Measurements from ENCODE around the gene CYLD. TPM values are rescaled to one million over a fixed set of nuclear protein-coding genes. Genes with fewer than 3 reads are reported as not detected.
A peak's percentile ranks its signal among the peaks of the same experiment; 100 is the strongest.

Gene CYLD
- total RNA-seq, 2 donors from 2014 or later: 21.5 to 36.3 TPM

DNA sequence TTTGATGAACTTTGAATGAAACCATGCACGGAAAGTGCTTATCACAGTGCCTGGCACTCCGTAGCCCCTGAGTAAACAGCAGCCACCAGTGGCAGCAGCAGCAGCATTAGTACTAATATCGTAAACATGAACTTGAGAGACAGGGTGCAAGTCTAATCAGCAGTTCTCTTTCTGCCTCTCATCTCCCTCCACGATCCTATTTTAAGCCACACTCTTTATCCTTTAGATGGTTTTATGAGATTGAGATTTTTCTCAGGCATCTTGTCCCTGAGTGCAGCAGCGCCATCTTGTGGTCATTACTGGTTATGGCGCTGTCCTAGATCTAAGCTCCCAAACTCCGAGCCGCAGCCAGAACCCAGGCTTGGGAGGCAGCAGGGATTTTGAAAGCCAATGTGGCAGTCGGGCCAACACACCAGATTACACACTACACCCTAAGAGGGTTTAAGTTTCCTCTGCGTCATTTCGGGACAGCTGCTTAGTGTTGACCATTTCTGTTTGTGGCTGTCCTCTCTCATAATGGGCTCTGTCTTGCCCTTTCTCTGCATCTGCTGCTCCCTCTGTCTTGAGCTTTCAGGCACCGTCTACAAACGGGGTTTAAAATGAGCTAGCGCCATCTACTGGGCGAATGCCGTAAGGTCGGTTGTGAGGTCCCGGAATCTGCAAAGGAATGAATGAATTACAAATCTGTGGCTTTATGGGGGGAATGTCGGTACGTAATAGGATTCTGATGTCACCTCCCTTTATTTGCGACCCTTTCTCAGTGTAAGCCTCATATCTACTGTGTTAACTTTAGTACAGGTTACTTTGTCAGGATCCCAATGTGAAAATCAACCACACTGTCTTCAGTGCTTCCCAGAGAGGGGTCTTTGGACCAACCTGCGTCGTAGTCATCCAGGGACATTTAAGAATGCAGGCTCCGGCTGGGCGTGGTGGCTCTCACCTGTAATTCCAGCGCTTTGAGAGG, 64.5 kb downstream of the CYLD start:
- ATAC-seq: peak; percentile 94
- DNase-seq: peak; percentile 72 to 86
- intact Hi-C loops (cut with DNase I, micrococcal nuclease): loop anchor here in 1 of 2 donors (10.0 kb wide), 1 partner anchor 132 kb away; no protein-coding TSS in a partner anchor

DNA sequence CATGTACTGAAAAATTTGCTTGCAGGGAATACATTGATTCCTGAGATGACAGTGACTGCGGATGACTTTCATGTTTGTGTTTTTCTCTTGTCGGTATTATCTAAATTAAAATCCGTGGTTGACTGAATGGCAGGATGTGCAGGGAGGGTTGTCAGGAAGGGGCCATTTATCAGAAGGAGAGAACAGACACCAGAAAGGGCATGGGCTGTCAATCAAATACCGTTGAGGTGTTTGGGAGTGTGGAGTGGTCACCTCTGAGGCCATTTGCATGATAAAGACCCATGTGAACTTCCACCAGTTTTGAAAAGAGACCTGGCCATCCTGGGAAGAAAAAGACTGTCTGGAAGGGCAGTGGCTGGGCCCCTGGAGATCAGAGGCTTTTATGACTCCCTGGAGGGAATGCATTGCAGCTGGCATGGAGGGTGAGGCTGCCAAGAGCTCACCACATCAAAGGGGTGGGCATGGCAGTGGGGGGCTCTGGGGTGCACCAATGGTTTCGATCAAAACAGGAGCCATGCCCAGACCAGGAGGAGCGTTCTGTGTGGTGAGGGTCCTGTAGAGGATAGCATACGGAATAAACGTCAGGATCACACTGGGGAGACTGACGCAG, 67.1 kb downstream of the CYLD start:
- ATAC-seq (no peak), DNase-seq (no peak)
- intact Hi-C loops (cut with DNase I, micrococcal nuclease): loop anchor here in 1 of 2 donors (10.0 kb wide), 1 partner anchor 134 kb away; no protein-coding TSS in a partner anchor

DNA sequence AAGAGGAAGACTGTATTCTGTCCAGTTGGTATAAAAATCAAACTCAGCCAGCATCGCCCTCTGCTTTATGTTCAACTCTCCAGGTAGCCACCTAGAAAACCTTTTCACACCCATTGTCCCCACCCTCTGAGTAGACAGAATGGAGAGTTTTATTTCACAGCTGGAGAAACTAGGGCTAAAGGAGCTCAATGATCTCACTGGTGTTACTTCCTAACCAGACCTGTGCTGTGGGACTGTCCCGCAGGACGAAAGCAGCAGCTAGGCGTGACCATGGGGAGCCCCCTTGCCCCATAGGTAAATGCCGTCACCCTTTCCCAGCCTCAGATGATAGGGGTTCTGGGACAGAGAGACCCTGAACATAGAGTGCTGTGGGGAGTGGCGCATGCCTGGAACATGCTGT, 67.7 kb downstream of the CYLD start:
- intact Hi-C loops (cut with DNase I, micrococcal nuclease): loop anchor here in 1 of 2 donors (10.0 kb wide), 1 partner anchor 135 kb away; no protein-coding TSS in a partner anchor
- no peak for ATAC-seq
- DNase-seq: no peak

DNA sequence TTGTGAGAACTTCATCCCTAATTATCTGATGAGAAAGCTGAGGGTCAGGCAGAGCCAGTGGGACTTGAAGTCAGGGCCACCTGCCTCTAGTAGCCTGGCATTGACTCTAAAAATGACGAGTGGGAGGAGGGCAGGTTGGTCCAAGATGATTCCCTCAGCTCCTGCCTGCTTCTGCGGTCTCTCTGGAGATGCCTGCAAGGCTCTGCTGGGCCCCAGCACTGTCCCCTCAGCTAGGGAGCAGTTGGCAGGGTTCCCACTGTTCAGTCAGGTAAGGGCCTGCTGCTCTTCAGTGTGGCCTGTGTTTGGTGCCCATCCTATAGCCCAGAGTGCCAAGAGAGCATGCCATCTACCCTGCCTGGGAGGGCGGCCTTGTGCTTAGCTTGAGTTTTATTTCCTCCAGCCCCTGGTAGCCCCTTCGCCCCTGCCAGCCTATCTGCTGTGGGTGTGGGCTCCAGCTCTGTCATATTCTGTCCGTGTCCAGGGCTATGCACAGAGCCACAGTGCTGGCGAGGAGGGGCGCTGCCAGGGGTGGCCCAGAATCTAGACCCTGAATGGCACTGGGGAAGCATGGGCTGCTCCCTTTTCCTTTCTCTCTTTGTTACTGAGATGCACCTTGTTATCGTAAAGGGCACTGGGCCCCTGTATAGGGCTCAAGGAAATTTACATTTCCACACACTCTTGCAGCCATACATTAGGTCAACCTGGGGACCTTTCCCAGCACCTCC, 68.5 kb downstream of the CYLD start:
- DNase-seq (no peak), ATAC-seq (no peak)
- intact Hi-C loops (cut with DNase I, micrococcal nuclease): no loop called here

DNA sequence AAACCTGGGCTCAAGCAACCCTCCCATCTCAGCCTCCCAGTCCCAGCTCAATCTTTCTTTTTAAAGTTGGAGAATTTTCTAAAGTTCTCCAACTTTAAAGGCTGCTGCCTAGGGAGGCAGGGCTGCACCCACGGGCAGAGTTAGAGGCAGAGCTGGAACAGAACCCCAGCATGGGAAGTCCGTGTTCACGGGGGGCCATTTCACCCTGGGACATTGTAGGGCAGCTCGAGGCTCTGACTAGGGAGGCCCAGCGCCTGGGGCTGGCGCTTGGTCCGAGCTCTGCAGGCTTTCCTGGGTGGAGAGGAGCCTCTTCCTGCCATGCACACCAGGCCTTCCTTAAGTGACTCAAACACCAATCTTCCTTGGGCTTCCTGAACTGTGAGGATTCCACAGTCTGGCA, 70.2 kb downstream of the CYLD start:
- no peak for DNase-seq
- intact Hi-C loops (cut with DNase I, micrococcal nuclease): no loop called here
- ATAC-seq: no peak

DNA sequence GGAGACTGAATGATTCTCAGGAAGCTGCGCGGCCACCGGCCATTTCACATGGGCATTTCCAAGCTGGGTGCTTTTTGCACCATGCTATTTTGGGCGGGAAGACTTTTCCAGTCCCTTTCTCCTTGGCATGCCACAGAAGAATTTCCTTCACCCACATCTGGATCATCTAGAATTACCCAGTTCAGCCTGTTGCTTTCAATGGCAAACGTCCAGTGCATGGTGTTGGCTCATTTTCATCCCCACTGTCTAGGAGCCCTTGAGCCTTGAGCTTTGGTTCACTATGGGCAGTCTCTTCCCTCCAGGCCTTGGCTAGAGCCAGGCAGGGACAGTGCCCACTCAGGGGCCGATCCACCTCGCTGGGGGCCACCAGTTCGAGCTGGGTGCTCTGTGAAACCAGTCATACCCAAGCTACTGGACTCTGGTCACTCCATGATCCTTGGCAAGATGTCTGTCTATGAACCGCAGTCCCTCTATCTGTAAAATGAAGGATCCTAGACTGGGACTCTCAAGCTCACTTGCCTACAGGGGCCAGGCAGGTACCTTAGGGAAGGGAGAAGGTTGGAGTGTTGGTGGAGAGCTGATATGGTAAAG, 71.1 kb downstream of the CYLD start:
- intact Hi-C loops (cut with DNase I, micrococcal nuclease): no loop called here
- ATAC-seq: no peak
- no peak for DNase-seq

DNA sequence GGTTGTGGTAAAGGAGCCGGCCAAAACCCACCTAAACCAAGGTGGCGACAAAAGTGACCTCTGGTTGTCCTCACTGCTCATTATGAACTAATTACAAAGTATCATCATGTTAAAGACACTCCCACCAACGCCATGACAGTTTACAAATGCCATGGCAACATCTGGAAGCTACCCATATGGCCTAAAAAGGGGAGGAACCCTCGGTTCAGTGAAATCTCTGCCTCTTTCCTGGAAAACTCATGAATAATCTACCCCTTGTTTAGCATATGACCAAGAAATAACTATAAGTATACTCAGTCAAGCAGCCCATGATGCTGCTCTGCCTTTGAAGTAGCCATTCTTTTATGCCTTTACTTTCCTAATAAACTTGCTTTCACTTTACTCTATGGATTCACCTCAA, 72.2 kb downstream of the CYLD start:
- intact Hi-C loops (cut with DNase I, micrococcal nuclease): no loop called here
- DNase-seq (no peak), ATAC-seq (no peak)

DNA sequence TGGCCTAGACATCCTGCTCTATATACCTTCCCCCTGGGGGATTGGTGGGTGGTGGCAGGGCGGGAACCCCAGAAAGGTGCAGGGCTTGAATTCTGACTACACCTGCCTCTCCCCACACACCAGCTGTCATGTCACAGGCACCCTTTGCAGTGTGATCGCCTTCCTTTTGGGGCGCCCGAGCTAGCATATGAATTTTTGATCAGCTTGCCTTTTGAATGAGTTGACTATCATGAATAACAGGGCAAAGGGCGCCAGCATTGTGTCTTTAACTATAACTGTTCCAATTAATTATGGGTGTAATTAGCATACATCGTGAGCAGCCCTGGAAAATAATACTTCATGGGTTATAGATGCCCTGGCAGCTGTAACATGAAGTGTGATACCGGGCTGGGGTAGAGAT, 72.7 kb downstream of the CYLD start:
- intact Hi-C loops (cut with DNase I, micrococcal nuclease): no loop called here
- ATAC-seq: no peak
- DNase-seq: no peak

DNA sequence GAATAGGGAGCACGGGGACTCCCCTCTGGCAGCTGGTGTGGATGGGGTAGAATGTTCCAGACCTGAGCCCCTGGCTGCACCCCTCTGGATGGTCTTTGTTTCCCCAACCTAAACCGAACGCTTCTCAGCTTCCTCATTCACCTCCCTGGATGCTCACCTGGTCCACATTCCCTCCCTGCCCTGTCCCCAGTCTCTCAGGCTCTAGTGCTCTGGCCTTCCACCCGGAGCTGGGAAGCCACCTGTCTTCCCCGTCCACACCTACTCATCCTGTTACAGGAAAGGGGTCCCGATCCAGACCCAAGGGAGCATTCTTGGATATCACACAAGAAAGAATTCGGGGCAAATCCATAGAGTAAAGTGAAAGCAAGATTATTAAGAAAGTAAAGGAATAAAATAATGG, 73.5 kb downstream of the CYLD start:
- ATAC-seq: no peak
- intact Hi-C loops (cut with DNase I, micrococcal nuclease): no loop called here
- no peak for DNase-seq

DNA sequence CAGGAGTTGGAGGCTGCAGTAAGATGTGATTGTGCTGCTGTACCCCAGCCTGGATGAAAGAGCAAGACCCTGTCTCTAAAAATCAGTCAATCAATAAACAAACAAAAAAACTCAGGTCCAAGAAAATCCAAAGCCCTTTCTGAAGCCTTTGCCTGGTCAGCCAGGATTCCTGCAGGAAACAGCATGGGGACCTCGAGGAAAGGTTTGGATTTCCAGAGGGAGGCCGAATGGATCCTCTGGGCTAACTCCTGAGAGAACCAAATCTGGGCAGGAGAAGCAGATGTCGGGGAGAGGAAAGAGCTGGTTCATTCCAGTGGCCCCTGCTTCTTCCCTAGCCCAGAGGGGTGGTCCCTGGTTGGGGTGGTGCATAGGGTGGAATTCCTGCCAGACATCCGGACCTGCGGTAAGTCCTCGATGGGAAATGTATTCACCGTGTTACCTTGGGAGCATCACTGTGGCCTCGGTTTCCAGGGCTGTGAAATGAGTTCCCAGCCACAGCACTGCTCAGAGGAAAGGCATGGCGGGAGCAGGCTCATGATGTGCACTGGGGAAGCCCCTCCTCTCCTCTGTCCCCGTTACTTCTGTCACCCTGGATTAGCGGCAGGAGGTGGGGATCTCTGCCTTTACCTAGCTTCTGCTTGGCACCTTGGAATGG, 75.1 kb downstream of the CYLD start:
- intact Hi-C loops (cut with DNase I, micrococcal nuclease): no loop called here
- DNase-seq (no peak), ATAC-seq (no peak)

DNA sequence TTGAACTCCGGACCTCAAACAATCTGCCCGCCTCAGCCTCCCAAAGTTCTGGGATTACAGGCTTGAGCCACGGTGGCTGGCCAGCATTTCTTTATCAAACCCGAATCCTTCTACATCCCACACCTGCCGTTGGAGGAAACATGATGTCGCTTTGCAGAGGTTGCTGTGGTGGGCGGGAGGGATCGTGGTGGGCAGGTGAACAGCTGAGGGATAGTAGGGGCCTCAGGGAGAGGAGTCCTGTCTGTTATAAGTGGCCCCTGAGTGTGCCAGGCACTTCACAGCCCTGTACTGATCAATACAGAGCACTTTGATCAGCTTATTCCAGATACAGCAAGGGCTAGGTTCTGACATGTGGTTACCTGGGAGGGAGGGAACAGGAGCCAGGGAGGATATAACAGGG, 76.5 kb downstream of the CYLD start:
- DNase-seq (no peak), ATAC-seq (no peak)
- intact Hi-C loops (cut with DNase I, micrococcal nuclease): no loop called here

DNA sequence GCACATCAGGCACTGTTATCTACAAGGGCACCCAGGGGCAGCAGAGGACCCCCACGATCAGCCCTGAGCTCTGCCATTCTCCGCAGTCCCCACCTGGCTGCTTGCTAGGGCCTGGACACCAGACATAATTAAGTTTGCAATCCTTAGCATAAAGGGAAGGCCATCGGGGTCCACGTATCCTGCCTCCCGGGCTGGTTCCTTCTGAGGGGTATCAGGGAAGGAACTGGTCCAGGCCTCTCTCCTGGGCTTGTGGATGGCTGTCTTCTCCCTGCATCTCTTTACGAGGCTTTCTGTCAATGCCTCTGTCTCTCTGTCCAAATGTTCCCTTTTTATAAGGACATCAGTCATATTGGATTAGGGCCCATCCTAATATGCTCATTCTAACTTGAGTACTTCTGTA, 77.8 kb downstream of the CYLD start:
- no peak for ATAC-seq
- intact Hi-C loops (cut with DNase I, micrococcal nuclease): no loop called here
- DNase-seq: no peak

DNA sequence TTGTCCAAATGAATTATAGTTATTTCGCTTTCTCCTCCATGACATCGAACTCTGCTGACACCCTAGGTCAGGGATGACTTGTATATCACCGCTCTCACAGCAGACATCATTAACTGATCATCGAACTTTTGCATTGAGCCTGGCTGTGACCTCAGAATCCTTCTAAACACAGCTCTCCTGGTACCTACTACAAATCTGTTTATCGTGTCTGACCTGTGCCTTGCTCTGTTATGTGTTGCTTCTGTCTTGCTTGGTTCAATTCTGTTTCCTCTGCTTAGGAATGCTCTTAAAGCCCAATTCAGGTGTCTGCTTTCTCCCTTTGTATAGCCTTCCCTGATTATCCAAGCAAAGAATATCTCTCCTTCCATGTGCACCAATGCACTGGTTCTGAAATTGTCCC, 78.3 kb downstream of the CYLD start:
- intact Hi-C loops (cut with DNase I, micrococcal nuclease): no loop called here
- ATAC-seq (no peak), DNase-seq (no peak)

DNA sequence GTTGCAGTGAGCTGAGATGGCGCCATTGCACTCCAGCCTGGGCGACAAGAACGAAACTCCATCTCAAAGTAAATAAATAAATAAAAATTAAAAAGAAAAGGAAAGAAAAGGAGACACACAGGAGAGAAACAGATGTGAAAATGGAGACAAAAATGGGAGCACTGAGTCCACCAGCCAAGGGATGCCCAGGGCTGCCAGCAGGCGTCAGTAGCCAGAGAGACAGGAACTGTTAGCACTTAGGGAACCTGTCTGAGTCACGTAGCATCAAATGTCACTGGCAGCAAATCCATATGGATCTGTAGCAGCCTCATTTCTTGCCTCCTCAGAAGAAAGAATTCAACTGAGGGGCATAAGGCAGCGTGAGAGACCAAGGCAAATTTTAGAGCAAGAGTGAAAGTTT, 79.7 kb downstream of the CYLD start:
- intact Hi-C loops (cut with DNase I, micrococcal nuclease): no loop called here
- ATAC-seq (no peak), DNase-seq (no peak)

DNA sequence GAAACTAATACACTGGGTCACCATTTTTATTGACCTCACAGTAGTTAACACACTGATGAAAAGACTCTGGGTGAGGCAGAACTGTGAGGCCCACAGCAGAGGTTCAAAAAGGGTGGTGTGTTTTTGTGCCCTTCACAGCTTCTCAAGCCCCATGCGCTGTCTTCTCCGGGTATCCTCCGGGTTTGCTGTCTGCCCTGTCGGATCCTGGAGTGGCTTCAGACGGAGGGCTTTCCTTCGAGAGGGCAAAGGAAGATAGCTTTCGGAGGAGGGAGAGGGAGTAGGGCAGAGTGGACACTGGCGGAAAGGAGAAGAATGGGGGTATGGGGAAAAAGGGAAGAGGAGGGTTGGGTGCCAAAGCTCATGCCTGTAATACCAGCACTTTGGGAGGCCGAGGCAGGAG, 80.8 kb downstream of the CYLD start:
- ATAC-seq: no peak
- no peak for DNase-seq
- intact Hi-C loops (cut with DNase I, micrococcal nuclease): no loop called here

DNA sequence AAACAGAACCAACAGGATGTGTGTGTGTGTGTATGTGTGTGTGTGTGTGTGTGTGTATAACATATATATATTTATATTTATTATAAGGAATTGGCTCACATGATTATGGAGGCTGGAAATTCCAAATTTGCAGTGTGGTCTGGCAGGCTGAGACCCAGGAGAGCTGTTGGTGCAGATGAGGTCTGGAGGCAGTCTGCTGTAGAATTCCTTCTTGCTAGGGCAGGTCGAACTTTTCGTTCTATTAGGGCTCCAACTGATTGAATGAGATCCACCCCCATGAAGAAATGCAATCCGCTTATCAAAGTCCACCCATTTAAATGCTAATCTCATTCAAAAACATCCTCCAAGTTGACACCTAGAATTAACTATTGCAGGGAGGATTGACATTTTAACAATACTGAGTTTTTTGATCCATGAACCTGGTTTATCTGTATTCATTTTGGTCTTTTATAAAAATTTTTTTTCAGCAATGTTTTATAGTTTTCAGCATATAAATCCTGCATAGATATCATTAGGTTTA, 85.0 kb downstream of the CYLD start:
- ATAC-seq (no peak), DNase-seq (no peak)
- intact Hi-C loops (cut with DNase I, micrococcal nuclease): no loop called here

DNA sequence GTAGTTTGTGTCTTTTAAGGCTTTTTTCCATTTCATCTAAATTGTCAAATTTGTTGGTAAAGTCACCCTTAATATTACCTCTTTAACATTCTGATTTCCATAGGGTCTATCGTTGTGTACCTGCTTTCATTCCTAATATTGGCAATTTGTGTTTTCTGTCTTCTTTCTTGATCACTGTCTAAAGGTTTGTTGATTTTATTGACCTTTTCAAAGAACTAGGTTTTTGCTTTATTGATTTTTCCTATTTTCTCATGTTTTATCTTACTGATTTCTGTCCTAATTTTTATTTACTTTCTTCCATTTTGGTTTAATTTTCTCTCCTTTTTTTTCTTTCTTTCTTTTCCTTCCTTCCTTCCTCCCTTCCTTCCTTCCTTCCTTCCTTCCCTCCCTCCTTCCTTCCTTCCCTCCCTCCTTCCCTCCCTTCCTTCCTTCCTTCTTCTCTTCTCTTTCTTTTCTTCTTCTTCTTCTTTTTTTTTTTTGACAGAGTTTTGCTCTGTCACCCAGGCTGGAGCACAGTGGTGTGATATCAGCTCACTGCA, 86.3 kb downstream of the CYLD start:
- DNase-seq (no peak), ATAC-seq (no peak)
- intact Hi-C loops (cut with DNase I, micrococcal nuclease): no loop called here

DNA sequence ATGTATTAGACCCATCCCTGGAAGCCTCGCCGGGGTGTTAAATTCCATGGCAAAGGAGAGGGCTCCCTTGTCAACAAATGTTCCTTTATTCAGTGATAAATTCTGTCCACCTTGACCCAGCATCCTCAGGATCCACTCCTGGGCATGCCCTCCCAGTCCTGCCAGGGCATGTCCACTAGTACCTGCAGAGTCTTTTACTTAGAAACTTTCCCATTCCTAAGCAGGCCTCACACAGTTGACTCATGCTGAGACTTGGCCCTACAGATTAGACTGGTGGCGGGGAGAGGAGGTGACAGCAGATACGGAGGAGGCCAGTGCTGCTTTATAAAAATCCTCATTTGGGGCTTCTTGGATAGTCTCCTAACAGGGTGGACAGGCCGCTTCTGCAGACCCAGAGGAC, 88.8 kb downstream of the CYLD start:
- no peak for DNase-seq
- ATAC-seq: no peak
- intact Hi-C loops (cut with DNase I, micrococcal nuclease): no loop called here
